Stimulated activated CD8-positive, alpha-beta memory T cell treated with anti-CD3 and anti-CD28 coated beads, Interleukin-4, amount 100 ng/mL, for 4 hours (primary cell): ENCODE results near the gene CDH4.

ENCODE experiments used
- DNase-seq, 2 donors: peaks; one replicate each; pipeline ENCODE4 v3.0.0-alpha.2; 2020; ENCODE audit warnings: low read depth in 2 of 2, low spot score in 1 of 2

Gene CDH4

GRCh38 chr20:61640871-61641245 is 388.8 kb downstream of the CDH4 start:
- no peak for DNase-seq

GRCh38 chr20:61643656-61644377 is 391.8 kb downstream of the CDH4 start:
- DNase-seq, result no peak

- DNase-seq, result no peak
Observed at GRCh38 chr20:61644378-61645076, 392.5 kb downstream of the CDH4 start.

- no peak for DNase-seq
Observed at GRCh38 chr20:61645732-61646131, 393.7 kb downstream of the CDH4 start.

- DNase-seq, result no peak
Observed at GRCh38 chr20:61646453-61646852, 394.4 kb downstream of the CDH4 start.

- DNase-seq, result no peak
Observed at GRCh38 chr20:61646986-61647385, 394.9 kb downstream of the CDH4 start.

GRCh38 chr20:61647702-61648101 is 395.6 kb downstream of the CDH4 start:
- no peak for DNase-seq

- no peak for DNase-seq
Observed at GRCh38 chr20:61649105-61649859, 397.2 kb downstream of the CDH4 start.

- no peak for DNase-seq
Observed at GRCh38 chr20:61649860-61650162, 397.8 kb downstream of the CDH4 start.

GRCh38 chr20:61650912-61651733 is 399.1 kb downstream of the CDH4 start:
- DNase-seq, result no peak

- DNase-seq, result no peak
Observed at GRCh38 chr20:61652146-61652545, 400.1 kb downstream of the CDH4 start.

- DNase-seq, result no peak
Observed at GRCh38 chr20:61654726-61655125, 402.7 kb downstream of the CDH4 start.

- no peak for DNase-seq
Observed at GRCh38 chr20:61655591-61655990, 403.5 kb downstream of the CDH4 start.

GRCh38 chr20:61656198-61656597 is 404.1 kb downstream of the CDH4 start:
- no peak for DNase-seq

GRCh38 chr20:61657721-61658377 is 405.8 kb downstream of the CDH4 start:
- DNase-seq, result no peak

- no peak for DNase-seq
Observed at GRCh38 chr20:61658563-61658962, 406.5 kb downstream of the CDH4 start.

- DNase-seq, result no peak
Observed at GRCh38 chr20:61659246-61659993, 407.4 kb downstream of the CDH4 start.

GRCh38 chr20:61659994-61660346 is 407.9 kb downstream of the CDH4 start:
- DNase-seq, result no peak

- no peak for DNase-seq
Observed at GRCh38 chr20:61660559-61660958, 408.5 kb downstream of the CDH4 start.

- DNase-seq, result no peak
Observed at GRCh38 chr20:61661025-61661424, 409.0 kb downstream of the CDH4 start.
